PFSK-1 (cell line): ENCODE results near the gene CAD.

Experiments used
- FOXP2 ChIP-seq: optimal IDR thresholded peaks from 2 replicates; pipeline ENCODE3; 2011; ENCODE audit warnings: borderline replicate concordance, control low read depth, inconsistent platforms; ENCODE audit not compliant: insufficient read depth; ENCODE audit errors: extremely low read length, extremely low read depth
- POLR2AphosphoS5 ChIP-seq: IDR thresholded peaks from 2 replicates; pipeline ENCODE4 v1.6.1; 2012; ENCODE audit warnings: low read depth, mild to moderate bottlenecking, control low read depth, low read length, moderate library complexity
- SIN3A ChIP-seq: IDR thresholded peaks from 2 replicates; pipeline ENCODE4 v1.6.1; 2012; ENCODE audit warnings: mild to moderate bottlenecking, low read length, moderate library complexity, borderline replicate concordance; ENCODE audit not compliant: insufficient read depth
- TAF1 ChIP-seq: IDR thresholded peaks from 2 replicates; pipeline ENCODE4 v1.6.1; 2012; ENCODE audit warnings: low read length, control low read depth, borderline replicate concordance; ENCODE audit not compliant: insufficient read depth
- TF ChIP-seq, protein P1 (sequence below), 2 experiments: IDR thresholded peaks; 2 replicates each; pipeline versions ENCODE4 v1.6.1 to v1.8.0; 2011 to 2012; ENCODE audit warnings: low read depth in 2 of 2, low read length in 2 of 2, control low read depth in 1 of 2, inconsistent platforms in 1 of 2, mild to moderate bottlenecking in 1 of 2, moderate library complexity in 1 of 2; ENCODE audit not compliant: insufficient read depth in 1 of 2

The CAD gene

GRCh38 chr2:27251766-27252165, 34.6 kb downstream of the CAD start:
- no peak for TF ChIP-seq POLR2AphosphoS5
- TF ChIP-seq, protein P1, sequence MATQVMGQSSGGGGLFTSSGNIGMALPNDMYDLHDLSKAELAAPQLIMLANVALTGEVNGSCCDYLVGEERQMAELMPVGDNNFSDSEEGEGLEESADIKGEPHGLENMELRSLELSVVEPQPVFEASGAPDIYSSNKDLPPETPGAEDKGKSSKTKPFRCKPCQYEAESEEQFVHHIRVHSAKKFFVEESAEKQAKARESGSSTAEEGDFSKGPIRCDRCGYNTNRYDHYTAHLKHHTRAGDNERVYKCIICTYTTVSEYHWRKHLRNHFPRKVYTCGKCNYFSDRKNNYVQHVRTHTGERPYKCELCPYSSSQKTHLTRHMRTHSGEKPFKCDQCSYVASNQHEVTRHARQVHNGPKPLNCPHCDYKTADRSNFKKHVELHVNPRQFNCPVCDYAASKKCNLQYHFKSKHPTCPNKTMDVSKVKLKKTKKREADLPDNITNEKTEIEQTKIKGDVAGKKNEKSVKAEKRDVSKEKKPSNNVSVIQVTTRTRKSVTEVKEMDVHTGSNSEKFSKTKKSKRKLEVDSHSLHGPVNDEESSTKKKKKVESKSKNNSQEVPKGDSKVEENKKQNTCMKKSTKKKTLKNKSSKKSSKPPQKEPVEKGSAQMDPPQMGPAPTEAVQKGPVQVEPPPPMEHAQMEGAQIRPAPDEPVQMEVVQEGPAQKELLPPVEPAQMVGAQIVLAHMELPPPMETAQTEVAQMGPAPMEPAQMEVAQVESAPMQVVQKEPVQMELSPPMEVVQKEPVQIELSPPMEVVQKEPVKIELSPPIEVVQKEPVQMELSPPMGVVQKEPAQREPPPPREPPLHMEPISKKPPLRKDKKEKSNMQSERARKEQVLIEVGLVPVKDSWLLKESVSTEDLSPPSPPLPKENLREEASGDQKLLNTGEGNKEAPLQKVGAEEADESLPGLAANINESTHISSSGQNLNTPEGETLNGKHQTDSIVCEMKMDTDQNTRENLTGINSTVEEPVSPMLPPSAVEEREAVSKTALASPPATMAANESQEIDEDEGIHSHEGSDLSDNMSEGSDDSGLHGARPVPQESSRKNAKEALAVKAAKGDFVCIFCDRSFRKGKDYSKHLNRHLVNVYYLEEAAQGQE (IDR thresholded peaks at IDR 0.05; ENCODE audit: insufficient read depth in 1 of 2, low read depth in 2 of 2, low read length in 2 of 2): no peak
- TF ChIP-seq FOXP2: no peak
- no peak for TF ChIP-seq SIN3A
- no peak for TF ChIP-seq TAF1

GRCh38 chr2:27255187-27255586, 38.0 kb downstream of the CAD start:
- TF ChIP-seq POLR2AphosphoS5 (no peak), FOXP2 (no peak), TAF1 (no peak), SIN3A (no peak)
- TF ChIP-seq, protein P1 (IDR thresholded peaks at IDR 0.05; ENCODE audit: insufficient read depth in 1 of 2, low read depth in 2 of 2, low read length in 2 of 2): no peak

GRCh38 chr2:27255660-27256059, 38.5 kb downstream of the CAD start:
- no peak for TF ChIP-seq SIN3A
- no peak for TF ChIP-seq POLR2AphosphoS5
- TF ChIP-seq, protein P1 (IDR thresholded peaks at IDR 0.05; ENCODE audit: insufficient read depth in 1 of 2, low read depth in 2 of 2, low read length in 2 of 2): no peak
- TF ChIP-seq FOXP2: no peak
- TF ChIP-seq TAF1: no peak

DNA sequence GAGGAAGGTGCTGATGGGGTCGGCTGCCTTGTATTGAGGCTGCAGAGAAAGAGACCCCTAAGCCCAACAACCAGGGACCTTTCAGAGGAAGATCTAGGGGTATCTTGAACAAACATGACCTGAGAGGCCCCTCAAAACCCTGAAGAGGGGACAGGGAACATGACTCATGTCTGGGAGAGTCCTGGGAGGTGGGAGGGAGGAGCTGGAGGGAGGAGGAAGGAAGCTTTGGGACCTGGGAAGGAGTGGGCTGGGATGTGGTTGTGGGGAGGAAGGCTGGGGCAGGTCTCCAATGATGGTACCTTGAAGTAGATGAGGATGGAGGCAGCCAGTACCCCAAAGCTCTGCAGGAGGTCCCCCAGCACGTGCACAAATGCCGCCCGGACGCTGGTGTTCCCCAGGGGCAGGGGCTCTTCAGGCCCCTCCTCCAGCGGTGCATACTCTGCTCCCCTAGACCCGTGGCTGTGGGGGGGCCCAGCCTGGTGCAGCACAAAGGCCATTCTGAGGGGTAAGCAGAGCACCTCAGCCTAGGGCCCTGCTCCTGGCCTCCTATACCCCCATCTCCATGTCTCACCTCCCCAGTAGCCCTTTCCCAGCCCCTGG, 39.8 kb downstream of the CAD start:
- TF ChIP-seq POLR2AphosphoS5: no peak
- TF ChIP-seq TAF1: no peak
- TF ChIP-seq, protein P1 (IDR thresholded peaks at IDR 0.05; ENCODE audit: insufficient read depth in 1 of 2, low read depth in 2 of 2, low read length in 2 of 2): no peak
- TF ChIP-seq SIN3A: no peak
- no peak for TF ChIP-seq FOXP2

DNA sequence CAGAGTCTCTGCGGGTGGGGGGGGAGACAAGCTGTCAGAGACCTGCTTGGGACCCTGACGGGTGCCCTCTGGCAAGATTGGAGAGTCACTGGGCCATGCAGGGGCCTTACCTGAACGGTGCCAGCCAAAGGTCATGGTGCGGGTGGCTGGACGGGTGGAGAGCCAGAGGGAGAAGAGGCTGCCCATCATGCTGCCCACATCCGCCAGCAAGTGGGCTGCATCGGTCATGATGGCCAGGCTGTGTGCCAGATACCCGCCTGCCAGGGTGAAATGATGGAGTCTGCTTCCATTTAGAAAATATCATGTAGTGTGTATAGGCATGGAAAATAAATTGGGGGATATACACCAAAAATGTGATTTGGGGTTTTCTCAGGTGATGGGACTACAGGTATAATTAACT, 40.9 kb downstream of the CAD start:
- TF ChIP-seq FOXP2 (no peak), TAF1 (no peak), POLR2AphosphoS5 (no peak), SIN3A (no peak)
- TF ChIP-seq, protein P1 (IDR thresholded peaks at IDR 0.05; ENCODE audit: insufficient read depth in 1 of 2, low read depth in 2 of 2, low read length in 2 of 2): no peak
